IMR-90 (cell line): ENCODE results near the gene ESAM. TPM values are rescaled to one million over a fixed set of nuclear protein-coding genes. Genes with fewer than 3 reads are reported as not detected.

ENCODE experiments used
- ATAC-seq: fragments of 200-7000 bp; cut with Tn5 transposase; 2 replicates; pipeline ENCODE4 v1.9.1; 2020; ENCODE audit warnings: low read depth, mild to moderate bottlenecking, moderate library complexity
- BruUV-seq: library from RNA; stranded (reverse); fragments of 400-500 nt; replicated peaks from 2 replicates; lab custom pipeline; 2021; lab: Mats Ljungman, UMichigan
- CTCF ChIA-PET: fragments of 300-600 bp; formaldehyde crosslinking; extraction: SDS; loops from one replicate; lab custom pipeline; 2021; ENCODE audit warnings: antibody characterized with exemption; lab: Yijun Ruan, JAX
- POLR2A ChIA-PET: fragments of 300-600 bp; sonication (Branson Sonifier 250); formaldehyde crosslinking; loops from one replicate; lab custom pipeline; 2022; ENCODE audit warnings: antibody characterized with exemption; ENCODE audit not compliant: unreplicated experiment; lab: Charles Lee
- DNase-seq: peaks from one replicate; pipeline ENCODE4 v3.0.0; 2013
- H2AFZ ChIP-seq: replicated peaks from 2 replicates; pipeline ENCODE3; 2013; ENCODE audit warnings: low read length, mild to moderate bottlenecking; ENCODE audit not compliant: poor library complexity
- H2AK5ac ChIP-seq: 2 replicates; pipeline ENCODE4 v1.6.1; 2013; ENCODE audit warnings: low read depth, low read length, inconsistent platforms
- H2AK9ac ChIP-seq: replicated peaks from 2 replicates; pipeline ENCODE3; 2013; ENCODE audit warnings: mild to moderate bottlenecking, low read depth, low read length, moderate library complexity; ENCODE audit not compliant: poor library complexity
- H2BK120ac ChIP-seq: 2 replicates; pipeline ENCODE4 v1.6.1; 2013; ENCODE audit warnings: low read depth, low read length, inconsistent platforms
- H2BK15ac ChIP-seq: 3 replicates; pipeline ENCODE4 v1.6.1; 2013; ENCODE audit warnings: low read depth, low read length, inconsistent platforms
- H2BK20ac ChIP-seq: 2 replicates; pipeline ENCODE4 v1.6.1; 2013; ENCODE audit warnings: low read depth, mild to moderate bottlenecking, inconsistent platforms, low read length, moderate library complexity
- H2BK5ac ChIP-seq: 2 replicates; pipeline ENCODE4 v1.6.1; 2013; ENCODE audit warnings: mild to moderate bottlenecking, low read depth, low read length, inconsistent platforms; ENCODE audit not compliant: poor library complexity, severe bottlenecking
- H3K14ac ChIP-seq: replicated peaks from 2 replicates; pipeline ENCODE4 v1.6.1; 2013; ENCODE audit warnings: low read depth, low read length, inconsistent platforms
- H3K18ac ChIP-seq: 2 replicates; pipeline ENCODE4 v1.6.1; 2013; ENCODE audit warnings: low read depth, low read length, control low read depth
- H3K23ac ChIP-seq: 2 replicates; pipeline ENCODE4 v1.6.1; 2013; ENCODE audit warnings: low read depth, low read length, inconsistent platforms
- H3K27ac ChIP-seq: 2 replicates; pipeline ENCODE4 v1.5.1; 2013; ENCODE audit warnings: mild to moderate bottlenecking, control low read depth, low read length; ENCODE audit not compliant: insufficient read depth
- H3K27me3 ChIP-seq: 2 replicates; pipeline ENCODE4 v1.6.1; 2013; ENCODE audit warnings: low read length; ENCODE audit not compliant: control insufficient read depth, insufficient read depth
- H3K36me3 ChIP-seq: 2 replicates; pipeline ENCODE4 v1.6.1; 2013; ENCODE audit warnings: low read length, mixed read lengths; ENCODE audit not compliant: control insufficient read depth, insufficient read depth
- H3K4ac ChIP-seq: 2 replicates; pipeline ENCODE4 v1.6.1; 2013; ENCODE audit warnings: low read depth, low read length, inconsistent platforms
- H3K4me1 ChIP-seq: 2 replicates; pipeline ENCODE4 v1.6.1; 2013; ENCODE audit warnings: low read length, mixed read lengths; ENCODE audit not compliant: control insufficient read depth, insufficient read depth
- H3K4me2 ChIP-seq: 2 replicates; pipeline ENCODE4 v1.6.1; 2013; ENCODE audit warnings: low read depth, mild to moderate bottlenecking, control low read depth, low read length, moderate library complexity
- H3K4me3 ChIP-seq: 2 replicates; pipeline ENCODE4 v1.5.1; 2013; ENCODE audit warnings: low read depth, mild to moderate bottlenecking, control low read depth, low read length, moderate library complexity; ENCODE audit not compliant: insufficient read depth
- H3K56ac ChIP-seq: 2 replicates; pipeline ENCODE4 v1.6.1; 2013; ENCODE audit warnings: low read length, inconsistent platforms; ENCODE audit not compliant: insufficient read depth; ENCODE audit errors: extremely low read depth
- H3K79me1 ChIP-seq, 2 experiments: 2 replicates each; pipeline ENCODE4 v1.6.1; 2013; ENCODE audit warnings: low read length in 2 of 2, inconsistent platforms in 1 of 2, low read depth in 1 of 2
- H3K9ac ChIP-seq: 2 replicates; pipeline ENCODE4 v1.6.1; 2013; ENCODE audit warnings: low read depth, low read length, control low read depth
- H3K9me1 ChIP-seq: 2 replicates; pipeline ENCODE4 v1.6.1; 2013; ENCODE audit warnings: low read length, inconsistent platforms; ENCODE audit not compliant: insufficient read depth
- H3K9me3 ChIP-seq: 2 replicates; pipeline ENCODE4 v1.6.1; 2013; ENCODE audit warnings: low read length; ENCODE audit not compliant: control insufficient read depth, insufficient read depth
- H4K20me1 ChIP-seq: 2 replicates; pipeline ENCODE4 v1.6.1; 2013; ENCODE audit warnings: low read length, inconsistent platforms; ENCODE audit not compliant: insufficient read depth
- H4K5ac ChIP-seq: 2 replicates; pipeline ENCODE4 v1.6.1; 2013; ENCODE audit warnings: mild to moderate bottlenecking, low read depth, low read length, control low read depth
- H4K8ac ChIP-seq, 2 experiments: 2 replicates each; pipeline ENCODE4 v1.6.1; 2013; ENCODE audit warnings: low read depth in 2 of 2, low read length in 2 of 2, control low read depth in 1 of 2, inconsistent platforms in 1 of 2
- H4K91ac ChIP-seq: 2 replicates; pipeline ENCODE4 v1.6.1; 2013; ENCODE audit warnings: low read depth, low read length, inconsistent platforms; ENCODE audit not compliant: insufficient read depth
- CEBPB ChIP-seq: IDR thresholded peaks from 2 replicates; pipeline ENCODE4 v1.6.1; 2012; ENCODE audit warnings: low read depth, low read length, improper control_type of control experiment
- MAZ ChIP-seq: IDR thresholded peaks from 2 replicates; pipeline ENCODE4 v1.6.1; 2012; ENCODE audit warnings: low read depth, mild to moderate bottlenecking, low read length, improper control_type of control experiment, moderate library complexity, borderline replicate concordance
- NFE2L2 ChIP-seq: fragments of 150-350 bp; IDR thresholded peaks from 2 replicates; pipeline ENCODE4 v1.6.1; 2016; ENCODE audit warnings: low read depth, mild to moderate bottlenecking, low read length
- RAD21 ChIP-seq: IDR thresholded peaks from 2 replicates; pipeline ENCODE4 v1.6.1; 2012; ENCODE audit warnings: low read length, improper control_type of control experiment
- RCOR1 ChIP-seq: IDR thresholded peaks from 2 replicates; pipeline ENCODE4 v1.6.1; 2012; ENCODE audit warnings: mild to moderate bottlenecking, low read length, improper control_type of control experiment; ENCODE audit not compliant: insufficient replicate concordance
- RFX5 ChIP-seq: IDR thresholded peaks from 2 replicates; pipeline ENCODE4 v1.8.0; 2012; ENCODE audit warnings: low read depth, mild to moderate bottlenecking, low read length, moderate library complexity
- WGBS, 2 experiments: methylation state at CpG; one replicate each; pipeline versions ENCODE4 v1.1.5 to v1.1.7; 2013; ENCODE audit warnings: missing lambda C conversion rate in 2 of 2; ENCODE audit not compliant: insufficient read length in 1 of 2; ENCODE audit errors: extremely low coverage in 2 of 2; 5-methylcytosine and 5-hydroxymethylcytosine counted together
- dilution Hi-C: fragments of 300-500 bp; cut with HindIII; formaldehyde crosslinking; loops from one replicate; pipeline ENCODE4 v1.14.3; 2018; ENCODE audit warnings: low sequenced_read_pairs; ENCODE audit not compliant: unreplicated experiment
- in situ Hi-C: fragments of 300-500 bp; cut with MboI; formaldehyde crosslinking; loops from 3 replicates; pipeline ENCODE4 v1.14.3; 2019; ENCODE audit warnings: low sequenced_read_pairs, inconsistent platforms, mixed read lengths
- intact Hi-C: fragments of 100-400 bp; cut with micrococcal nuclease; formaldehyde crosslinking; loops from 2 replicates; pipeline ENCODE4 v1.10.0; 2022
- polyA plus RNA-seq, 3 experiments: library from polyadenylated mRNA; depleted of rRNA; stranded (reverse); fragments of >200 nt; gene quantifications; 2 replicates each; pipeline ENCODE4 v1.2.3, GENCODE V29; 2012; ENCODE audit warnings: low replicate concordance in 1 of 3
- total RNA-seq: library from RNA; depleted of rRNA; stranded (reverse); fragments of >200 nt; gene quantifications from 2 replicates; pipeline ENCODE4 v1.2.3, GENCODE V29; 2012
- TF ChIP-seq, protein P1 (sequence below): fragments of 150-350 bp; IDR thresholded peaks from 2 replicates; pipeline ENCODE4 v1.6.1; 2017; ENCODE audit warnings: mild to moderate bottlenecking, antibody characterized with exemption, low read length, low read depth

The ESAM gene
- total and polyA plus RNA-seq, 2 of the 4 experiments (the other 2 are of a cell fraction): under 0.01 to 0.12 TPM

DNA sequence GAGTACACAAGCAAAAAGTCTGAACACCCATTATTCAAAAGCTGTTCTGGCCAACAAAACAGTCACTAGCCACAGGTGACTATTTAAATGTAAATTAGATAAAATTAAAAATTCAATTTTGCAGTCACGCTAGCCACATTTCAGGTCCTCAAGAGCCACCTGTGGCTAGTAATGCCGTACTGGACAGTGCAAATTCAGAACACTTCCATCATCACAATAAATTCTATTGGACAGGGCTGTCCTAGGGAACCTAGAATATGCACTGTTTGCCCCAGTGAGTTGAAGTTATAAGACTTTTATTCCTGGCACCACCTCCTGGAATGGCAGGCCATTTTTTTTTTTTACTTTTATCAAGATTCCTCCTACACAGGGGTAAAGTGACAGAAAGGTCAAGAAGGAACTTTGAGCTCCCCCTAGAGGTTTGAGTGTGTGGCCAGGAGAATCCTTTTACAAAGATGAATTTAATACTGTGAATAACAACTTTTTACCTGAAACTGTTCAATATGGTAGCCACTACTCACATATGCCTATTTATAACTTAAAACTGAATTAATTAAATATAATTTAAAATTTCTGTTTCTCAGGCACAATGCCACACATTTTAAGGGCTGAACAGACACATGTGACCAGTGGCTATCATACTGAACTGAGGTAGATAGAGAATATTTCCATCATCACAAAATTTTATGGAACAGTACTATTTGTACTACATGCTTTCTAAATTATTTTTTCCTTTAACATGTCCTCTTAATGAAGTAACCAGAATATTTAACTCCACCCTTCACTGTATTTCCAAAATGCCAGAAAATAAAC, 31.6 kb upstream of the ESAM start (continued):
- TF ChIP-seq RAD21 (peak; percentile 55), RCOR1 (no peak)

DNA sequence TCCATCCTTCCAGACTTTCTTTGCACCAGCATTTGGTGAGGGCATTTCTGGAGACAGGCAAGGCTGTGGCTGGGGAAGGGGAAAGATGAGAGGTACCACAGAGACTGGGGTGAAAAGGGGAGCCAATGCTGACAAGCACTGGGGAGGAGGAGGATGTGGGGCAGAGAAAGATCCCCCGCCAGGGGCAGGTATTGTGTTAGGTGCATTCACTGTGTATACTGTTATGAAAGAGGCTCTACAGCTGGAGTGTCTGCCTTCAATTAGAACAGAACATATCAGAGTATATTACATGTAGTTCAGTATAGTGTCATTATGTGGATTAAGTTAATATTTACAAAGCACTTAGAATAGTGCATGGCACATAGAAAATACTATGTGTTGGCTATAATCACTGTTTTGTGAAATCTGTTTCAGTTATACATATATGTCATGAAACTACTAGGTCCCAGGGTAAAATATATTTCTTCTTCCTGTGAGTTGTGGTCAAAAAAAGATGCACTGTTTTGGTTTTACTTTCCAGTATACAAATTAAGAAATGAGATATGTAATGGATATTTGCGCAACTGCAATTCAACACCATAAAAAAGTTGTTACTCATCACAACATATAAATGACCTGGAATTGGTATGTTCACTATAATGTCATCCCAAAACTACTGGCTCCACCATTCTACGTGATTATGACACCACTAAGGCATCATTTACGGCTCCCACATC, 29.7 kb upstream of the ESAM start:
- dilution Hi-C loops: no loop called here
- Histone ChIP-seq H2AFZ (no peak overlapping the region), H3K9me3 (no peaks in the 10 kb centered on the region), H2AK9ac (no peak overlapping the region), H3K79me1 (peaks cover 20 to 62% of the 10 kb centered on the region in 2 experiments), H3K4me1 (peaks cover 7% of the 10 kb centered on the region), H4K20me1 (peaks cover 61% of the 10 kb centered on the region), H3K4me2 (no peak overlapping the region), H3K27ac (no peak overlapping the region), H4K91ac (no peak overlapping the region), H3K4ac (no peak overlapping the region), H3K14ac (no peak overlapping the region), H3K36me3 (no peaks in the 10 kb centered on the region), H4K8ac (no peak overlapping the region), H3K4me3 (no peak overlapping the region), H3K9me1 (peaks cover 13% of the 10 kb centered on the region), H3K27me3 (no peaks in the 10 kb centered on the region), H2BK120ac (no peak overlapping the region), H2BK5ac (no peak overlapping the region), H3K23ac (no peak overlapping the region; the same call in 1 of the 2 replicates), H2BK20ac (no peak overlapping the region), H3K18ac (no peak overlapping the region), H3K56ac (no peak overlapping the region), H3K9ac (no peak overlapping the region), H2AK5ac (no peak overlapping the region), H4K5ac (no peak overlapping the region), H2BK15ac (no peak overlapping the region)
- in situ Hi-C loops: no loop called here
- ATAC-seq (peak; percentile 41; the same call in 1 of the 2 replicates), DNase-seq (peak; percentile 44)
- POLR2A ChIA-PET: no interaction called here
- TF ChIP-seq MAZ (no peak), NFE2L2 (no peak), RFX5 (no peak), RAD21 (no peak), CEBPB (peak; percentile 78)
- TF ChIP-seq, protein P1, sequence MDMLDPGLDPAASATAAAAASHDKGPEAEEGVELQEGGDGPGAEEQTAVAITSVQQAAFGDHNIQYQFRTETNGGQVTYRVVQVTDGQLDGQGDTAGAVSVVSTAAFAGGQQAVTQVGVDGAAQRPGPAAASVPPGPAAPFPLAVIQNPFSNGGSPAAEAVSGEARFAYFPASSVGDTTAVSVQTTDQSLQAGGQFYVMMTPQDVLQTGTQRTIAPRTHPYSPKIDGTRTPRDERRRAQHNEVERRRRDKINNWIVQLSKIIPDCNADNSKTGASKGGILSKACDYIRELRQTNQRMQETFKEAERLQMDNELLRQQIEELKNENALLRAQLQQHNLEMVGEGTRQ: no peak
- no CpG with 5 or more reads among the region's 4 CpGs for WGBS, 2 experiments
- CTCF ChIA-PET: interaction anchor here (0.6 kb wide), 1 partner anchor 705 kb away, joined by 3 read pairs; no protein-coding TSS in a partner anchor
- intact Hi-C loops: no loop called here
- BruUV-seq: no TSS peak
